Activated CD4-positive, alpha-beta memory T cell treated with anti-CD3 and anti-CD28 coated beads for 36 hours (primary cell): Measurements from ENCODE around the gene LEP. TPM values are rescaled to one million over a fixed set of nuclear protein-coding genes. Genes with fewer than 3 reads are reported as not detected.

Source experiments
- CTCF ChIA-PET: fragments of 350-600 bp; sonication (Branson Sonifier 250); formaldehyde crosslinking; loops from one replicate; lab custom pipeline; 2021; ENCODE audit warnings: antibody characterized with exemption, inconsistent platforms; lab: Charles Lee
- POLR2A ChIA-PET: fragments of 350-600 bp; sonication (Branson Sonifier 250); formaldehyde crosslinking; loops from one replicate; lab custom pipeline; 2021; ENCODE audit warnings: antibody characterized with exemption; lab: Charles Lee
- DNase-seq: peaks from one replicate; pipeline ENCODE4 v3.0.0-alpha.2; 2020
- H3K27ac Mint-ChIP-seq: one replicate; pipeline ENCODE4 v1.8.0; 2021; ENCODE audit warnings: mixed read lengths
- H3K27me3 Mint-ChIP-seq: one replicate; pipeline ENCODE4 v1.8.0; 2021; ENCODE audit warnings: mixed read lengths
- H3K36me3 Mint-ChIP-seq: one replicate; pipeline ENCODE4 v1.8.0; 2021; ENCODE audit warnings: mixed read lengths
- H3K4me1 Mint-ChIP-seq: one replicate; pipeline ENCODE4 v1.8.0; 2021; ENCODE audit warnings: low read depth, mixed read lengths
- H3K4me3 Mint-ChIP-seq: one replicate; pipeline ENCODE4 v1.8.0; 2021; ENCODE audit warnings: mild to moderate bottlenecking, mixed read lengths
- H3K9me3 Mint-ChIP-seq: one replicate; pipeline ENCODE4 v1.8.0; 2021; ENCODE audit warnings: mixed read lengths
- intact Hi-C: fragments of 100-400 bp; cut with micrococcal nuclease; formaldehyde crosslinking; loops from one replicate; pipeline ENCODE4 v1.15.1; 2023
- total RNA-seq, 2 experiments: library from RNA; stranded (reverse); gene quantifications; one replicate each; pipeline ENCODE4 v1.2.3, GENCODE V29; 2021

LEP gene
- total RNA-seq, 2 experiments from 2014 or later: not detected

DNA sequence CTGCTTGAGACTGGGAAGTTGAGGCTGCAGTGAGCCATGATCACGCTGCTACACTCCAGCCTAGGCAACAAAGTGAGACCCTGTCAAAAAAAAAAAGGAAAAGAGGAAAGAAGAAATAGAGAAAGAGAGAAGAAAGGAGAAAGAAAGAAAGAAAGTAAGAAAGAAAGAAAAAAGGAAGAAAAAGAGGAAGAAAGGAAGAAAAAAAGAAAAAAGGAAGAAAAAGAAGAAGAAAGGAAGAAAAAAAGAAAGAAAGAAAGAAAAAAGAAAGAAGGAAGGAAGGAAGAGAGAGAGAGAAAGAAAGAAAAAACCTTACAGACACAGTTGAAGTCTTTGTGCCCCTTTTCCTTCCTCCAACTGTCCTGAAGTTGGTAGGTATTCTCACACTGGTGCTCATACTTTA is 26.6 kb upstream of the LEP start:
- no peak overlapping the region for H3K27ac Mint-ChIP-seq
- CTCF ChIA-PET: interaction anchor here (1.3 kb wide), 1 partner anchor 79 kb away, joined by 3 read pairs; no protein-coding TSS in a partner anchor
- H3K36me3 Mint-ChIP-seq: no peaks in the 10 kb centered on the region
- intact Hi-C loops: no loop called here
- no peak for DNase-seq
- no peaks in the 10 kb centered on the region for H3K9me3 Mint-ChIP-seq
- H3K4me3 Mint-ChIP-seq: no peak overlapping the region
- peaks cover 3% of the 10 kb centered on the region for H3K27me3 Mint-ChIP-seq
- POLR2A ChIA-PET: no interaction called here
- no peaks in the 10 kb centered on the region for H3K4me1 Mint-ChIP-seq

DNA sequence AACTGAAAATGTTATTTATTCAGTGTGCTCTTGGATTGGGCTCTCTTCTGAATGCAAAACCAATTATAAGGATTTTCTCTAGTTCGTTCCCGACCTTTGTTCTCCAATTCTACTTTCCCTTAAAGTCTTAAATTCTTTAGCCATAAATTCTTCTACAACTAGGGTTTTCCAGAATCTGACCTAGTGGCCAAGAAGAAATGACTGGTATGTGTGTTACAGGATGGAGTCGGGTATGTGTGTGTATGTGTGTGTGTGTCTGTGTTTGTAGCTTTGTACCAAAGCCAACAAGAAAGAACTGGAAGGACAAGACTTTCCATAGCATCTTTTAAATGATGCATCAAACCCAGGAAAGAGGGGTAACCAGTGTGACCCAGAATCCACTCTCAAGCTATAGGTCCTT is 25.8 kb upstream of the LEP start:
- Mint-ChIP-seq H3K27me3 (peaks cover 2% of the 10 kb centered on the region), H3K27ac (no peak overlapping the region), H3K4me1 (no peaks in the 10 kb centered on the region), H3K4me3 (no peak overlapping the region), H3K36me3 (no peaks in the 10 kb centered on the region), H3K9me3 (no peaks in the 10 kb centered on the region)
- intact Hi-C loops: no loop called here
- ChIA-PET CTCF (interaction anchor here (0.6 to 1.3 kb wide), 2 partner anchors 80 to 460 kb away, joined by 3 read pairs; no protein-coding TSS in a partner anchor), POLR2A (no interaction called here)
- DNase-seq: no peak

DNA sequence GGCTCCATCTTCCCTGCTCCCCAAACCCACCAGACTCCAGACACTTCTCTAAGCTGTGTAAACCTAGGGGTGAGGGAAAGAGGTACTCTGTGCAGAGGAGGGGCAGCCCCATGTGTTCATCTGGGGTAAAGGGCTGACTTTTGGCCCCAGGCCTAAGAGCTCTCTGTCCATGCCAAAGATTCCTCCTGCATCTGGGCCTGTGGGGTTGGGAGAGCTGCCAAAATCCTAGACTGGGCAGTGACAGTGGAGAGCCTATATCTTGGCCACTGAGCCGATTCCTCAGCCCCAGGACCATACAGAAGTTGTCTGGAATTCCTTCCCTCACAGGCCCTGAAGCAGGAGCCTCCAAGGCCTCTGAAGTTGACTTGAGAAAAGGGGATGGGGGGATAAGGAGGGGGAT is 25.3 kb upstream of the LEP start:
- ChIA-PET CTCF (interaction anchor here (0.6 to 1.3 kb wide), 2 partner anchors 80 to 460 kb away, joined by 3 read pairs; no protein-coding TSS in a partner anchor), POLR2A (no interaction called here)
- DNase-seq: no peak
- H3K9me3 Mint-ChIP-seq: no peaks in the 10 kb centered on the region
- intact Hi-C loops: no loop called here
- H3K4me3 Mint-ChIP-seq: no peak overlapping the region
- no peak overlapping the region for H3K27ac Mint-ChIP-seq
- peaks cover 2% of the 10 kb centered on the region for H3K27me3 Mint-ChIP-seq
- H3K36me3 Mint-ChIP-seq: no peaks in the 10 kb centered on the region
- no peaks in the 10 kb centered on the region for H3K4me1 Mint-ChIP-seq

DNA sequence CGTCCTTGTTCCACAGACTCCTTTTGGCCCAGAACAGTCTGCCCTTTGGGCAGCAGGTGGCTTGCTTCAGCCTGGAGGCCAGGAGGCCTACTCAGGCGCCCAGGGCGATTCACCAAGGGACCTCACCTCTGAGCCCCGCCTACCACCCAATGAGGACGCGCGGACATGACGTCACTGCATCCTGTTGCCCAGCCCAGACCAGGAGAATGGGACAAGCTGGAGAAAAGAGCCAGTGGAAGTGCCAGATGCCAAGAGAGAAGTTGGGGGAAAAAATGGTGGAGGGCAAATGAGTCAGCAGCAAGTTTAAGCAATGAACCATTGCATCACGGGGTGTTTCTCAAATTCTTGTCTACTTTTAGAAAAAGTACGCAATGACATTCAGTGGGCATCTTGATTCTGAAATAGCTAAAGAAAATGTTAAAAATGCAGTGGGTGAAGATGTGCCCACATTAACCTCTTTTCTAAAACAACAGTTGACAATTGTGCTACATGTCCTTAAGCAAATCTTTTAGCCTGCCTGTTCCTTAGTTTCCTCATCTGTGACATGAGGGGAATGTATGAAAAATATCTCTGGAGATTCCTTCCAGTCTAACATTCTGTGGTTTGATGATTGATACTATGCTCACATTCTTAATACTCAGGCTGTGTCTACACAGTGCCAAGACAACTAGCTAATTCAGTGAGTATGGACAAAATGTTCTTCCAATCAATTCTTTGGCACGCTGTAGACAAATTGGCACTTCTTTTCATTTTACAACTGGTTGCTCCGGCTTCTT is 23.9 kb upstream of the LEP start:
- no peaks in the 10 kb centered on the region for H3K36me3 Mint-ChIP-seq
- no peak for DNase-seq
- H3K9me3 Mint-ChIP-seq: no peaks in the 10 kb centered on the region
- ChIA-PET CTCF (interaction anchor here (0.9 kb wide), 1 partner anchor 9 kb away, joined by 3 read pairs; no protein-coding TSS in a partner anchor), POLR2A (no interaction called here)
- intact Hi-C loops: no loop called here
- no peak overlapping the region for H3K27ac Mint-ChIP-seq
- no peak overlapping the region for H3K4me3 Mint-ChIP-seq
- H3K4me1 Mint-ChIP-seq: no peaks in the 10 kb centered on the region
- peaks cover 5% of the 10 kb centered on the region for H3K27me3 Mint-ChIP-seq

DNA sequence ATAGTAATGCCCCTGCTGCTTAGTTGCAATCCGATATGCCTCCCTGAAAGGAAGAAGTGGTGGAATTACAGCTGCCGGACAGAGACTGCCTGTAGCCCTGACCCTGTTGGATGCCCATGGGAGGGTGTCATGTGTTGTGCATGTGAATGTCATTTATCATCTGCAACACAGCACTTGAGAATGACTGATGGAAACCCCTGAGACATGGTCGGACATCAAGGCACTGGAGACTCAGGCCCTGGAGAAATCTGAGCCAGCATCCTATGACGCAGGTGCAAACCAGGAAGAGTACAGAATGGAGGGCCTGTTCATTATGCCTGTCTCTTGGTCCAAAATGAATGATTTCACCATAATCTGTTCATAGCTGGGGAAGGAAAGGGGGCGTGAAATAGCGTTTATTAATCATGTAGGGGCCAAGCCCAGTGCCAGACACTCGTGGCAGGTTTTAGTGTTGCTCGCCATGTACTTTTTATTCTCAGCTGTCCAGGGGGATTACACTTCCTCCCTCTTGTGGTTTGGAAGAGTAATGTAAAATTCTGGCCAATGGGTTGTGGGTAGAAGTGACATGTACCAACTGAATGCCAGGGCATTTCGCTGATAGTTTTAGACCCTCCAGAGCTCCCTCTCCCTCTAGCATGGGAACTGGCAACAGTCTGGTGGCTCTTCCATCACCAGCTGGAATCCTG is 23.0 kb upstream of the LEP start:
- CTCF ChIA-PET: interaction anchor here (0.9 to 1.9 kb wide), 3 partner anchors 8 to 10 kb away, joined by 3 to 8 read pairs (median 3); no protein-coding TSS in a partner anchor
- Mint-ChIP-seq H3K9me3 (no peaks in the 10 kb centered on the region), H3K27ac (no peak overlapping the region), H3K36me3 (no peaks in the 10 kb centered on the region), H3K27me3 (peaks cover 5% of the 10 kb centered on the region), H3K4me1 (no peaks in the 10 kb centered on the region), H3K4me3 (no peak overlapping the region)
- DNase-seq: no peak
- intact Hi-C loops: no loop called here
- POLR2A ChIA-PET: no interaction called here

DNA sequence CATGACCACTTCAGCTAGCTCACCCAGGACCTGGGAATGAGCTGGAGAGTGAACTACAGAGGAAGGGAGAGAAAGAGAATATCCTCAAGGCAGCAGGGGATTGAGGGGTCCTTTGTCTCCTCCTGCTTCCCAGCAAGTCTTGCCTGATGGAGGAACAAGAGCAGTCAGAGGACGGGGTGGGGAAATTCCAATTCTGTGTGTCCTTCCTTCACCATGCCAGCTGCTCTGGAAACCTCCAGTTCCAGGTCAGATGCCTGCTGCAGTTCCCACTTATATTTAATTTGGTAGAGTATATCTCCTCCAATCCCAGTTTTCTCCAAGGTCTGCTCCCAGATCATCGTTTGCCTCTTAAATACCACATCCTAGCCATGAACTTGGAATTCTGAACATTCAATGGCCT is 21.4 kb upstream of the LEP start:
- H3K27ac Mint-ChIP-seq: no peak overlapping the region
- ChIA-PET POLR2A (no interaction called here), CTCF (interaction anchor here (1.9 kb wide), 1 partner anchor 10 kb away, joined by 8 read pairs; no protein-coding TSS in a partner anchor)
- no peak overlapping the region for H3K4me3 Mint-ChIP-seq
- H3K4me1 Mint-ChIP-seq: no peaks in the 10 kb centered on the region
- H3K9me3 Mint-ChIP-seq: no peaks in the 10 kb centered on the region
- H3K36me3 Mint-ChIP-seq: no peaks in the 10 kb centered on the region
- H3K27me3 Mint-ChIP-seq: peaks cover 3% of the 10 kb centered on the region
- intact Hi-C loops: no loop called here
- no peak for DNase-seq

DNA sequence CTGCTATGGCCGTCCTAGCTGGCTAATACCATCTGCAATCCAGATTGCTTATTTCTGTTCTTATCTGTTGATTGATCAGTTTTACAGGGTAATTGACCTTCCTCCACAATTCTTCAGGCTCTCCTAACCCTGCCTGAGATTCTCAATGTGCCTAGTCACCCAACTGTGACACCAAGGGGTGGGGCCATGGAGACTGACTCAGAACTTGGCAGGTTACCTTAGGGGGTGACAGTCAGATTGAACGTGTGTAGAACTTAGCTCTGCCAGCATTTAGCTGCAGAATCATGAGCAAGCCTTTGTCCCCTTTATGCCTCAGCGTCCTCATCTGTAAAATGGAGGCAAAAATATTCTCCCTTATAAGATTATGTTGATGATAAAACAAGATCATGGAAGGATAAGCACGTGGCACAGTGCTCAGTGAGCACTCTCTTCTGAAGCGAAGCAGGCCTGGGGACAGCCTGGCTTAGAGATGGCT is 19.1 kb upstream of the LEP start:
- no peak overlapping the region for H3K27ac Mint-ChIP-seq
- intact Hi-C loops: no loop called here
- CTCF ChIA-PET: interaction anchor here (1.4 to 1.9 kb wide), 2 partner anchors 12 kb away, joined by 6 to 8 read pairs; no protein-coding TSS in a partner anchor

DNA sequence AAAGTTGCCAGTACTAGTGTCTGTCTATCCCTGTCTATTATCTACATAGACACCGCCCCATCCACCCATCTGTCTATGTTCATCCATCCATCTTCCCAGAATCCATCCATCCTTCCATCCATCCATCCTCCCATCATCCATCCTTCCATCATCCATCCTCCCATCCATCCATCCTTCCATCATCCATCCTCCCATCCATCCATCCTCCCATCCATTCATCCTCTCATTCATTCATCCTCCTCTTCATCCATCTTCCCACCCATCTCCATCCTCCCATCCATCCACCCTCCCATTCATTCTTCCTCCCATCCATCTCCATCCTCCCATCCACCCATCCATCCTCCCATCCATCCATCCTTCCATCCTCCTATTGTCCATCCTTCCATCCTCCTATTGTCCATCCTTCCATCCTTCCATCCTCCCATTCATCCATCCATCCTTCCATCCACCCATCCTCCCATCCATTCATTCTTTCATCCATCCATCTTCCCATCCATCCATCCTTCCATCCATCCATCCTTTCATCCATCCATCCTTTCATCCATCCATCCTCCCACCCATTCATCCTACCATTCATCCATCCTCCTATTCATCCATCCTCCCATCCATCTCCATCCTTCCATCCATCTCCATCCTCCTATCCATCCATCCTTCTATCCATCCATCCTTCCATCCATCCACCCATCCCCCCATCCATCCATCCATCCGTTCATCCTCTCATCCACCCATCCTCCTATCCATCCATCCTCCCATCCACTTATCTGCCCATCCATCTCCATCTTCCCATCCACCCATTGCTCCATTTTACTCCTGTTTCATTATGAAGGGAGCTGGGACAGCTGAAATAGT is 14.7 kb upstream of the LEP start:
- no peaks in the 10 kb centered on the region for H3K9me3 Mint-ChIP-seq
- ChIA-PET POLR2A (no interaction called here), CTCF (interaction anchor here (1.0 kb wide), 1 partner anchor 779 kb away, joined by 3 read pairs; no protein-coding TSS in a partner anchor)
- no peak for DNase-seq
- no peaks in the 10 kb centered on the region for H3K4me1 Mint-ChIP-seq
- H3K27ac Mint-ChIP-seq: no peak overlapping the region
- no peaks in the 10 kb centered on the region for H3K36me3 Mint-ChIP-seq
- H3K27me3 Mint-ChIP-seq: peaks cover 9% of the 10 kb centered on the region
- H3K4me3 Mint-ChIP-seq: no peak overlapping the region
- intact Hi-C loops: no loop called here

More for the DNA sequence above, 19.1 kb upstream of the LEP start:
- no peaks in the 10 kb centered on the region for H3K4me1 Mint-ChIP-seq
- no peaks in the 10 kb centered on the region for H3K9me3 Mint-ChIP-seq
- H3K4me3 Mint-ChIP-seq: no peak overlapping the region
- H3K36me3 Mint-ChIP-seq: no peaks in the 10 kb centered on the region
- POLR2A ChIA-PET: no interaction called here
- peaks cover 8% of the 10 kb centered on the region for H3K27me3 Mint-ChIP-seq
- DNase-seq: peak; percentile 20

DNA sequence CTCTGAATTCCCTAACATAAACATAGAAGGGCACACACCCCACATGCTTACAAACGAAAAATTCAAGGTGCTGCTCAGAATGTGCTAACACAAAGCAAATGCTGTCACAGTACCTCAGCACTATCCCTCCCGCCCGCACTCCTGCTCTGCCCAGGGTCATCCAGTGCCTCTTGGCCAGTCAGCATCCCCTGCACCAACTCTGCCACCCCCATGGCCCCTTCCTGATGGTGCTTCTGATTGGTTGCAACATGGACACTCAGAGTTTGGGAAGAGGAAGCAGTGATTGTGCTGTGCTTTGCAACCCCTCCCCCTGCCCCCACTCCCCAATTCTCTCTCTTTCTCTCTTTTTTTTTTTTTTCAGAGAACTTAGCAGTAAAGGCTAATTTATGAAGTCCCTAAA is 13.8 kb upstream of the LEP start:
- no peak for DNase-seq
- H3K27me3 Mint-ChIP-seq: peaks cover 6% of the 10 kb centered on the region
- POLR2A ChIA-PET: no interaction called here
- H3K4me3 Mint-ChIP-seq: no peak overlapping the region
- no peak overlapping the region for H3K27ac Mint-ChIP-seq
- no peaks in the 10 kb centered on the region for H3K9me3 Mint-ChIP-seq
- intact Hi-C loops: no loop called here
- no peaks in the 10 kb centered on the region for H3K4me1 Mint-ChIP-seq
- H3K36me3 Mint-ChIP-seq: no peaks in the 10 kb centered on the region
- CTCF ChIA-PET: no interaction called here

DNA sequence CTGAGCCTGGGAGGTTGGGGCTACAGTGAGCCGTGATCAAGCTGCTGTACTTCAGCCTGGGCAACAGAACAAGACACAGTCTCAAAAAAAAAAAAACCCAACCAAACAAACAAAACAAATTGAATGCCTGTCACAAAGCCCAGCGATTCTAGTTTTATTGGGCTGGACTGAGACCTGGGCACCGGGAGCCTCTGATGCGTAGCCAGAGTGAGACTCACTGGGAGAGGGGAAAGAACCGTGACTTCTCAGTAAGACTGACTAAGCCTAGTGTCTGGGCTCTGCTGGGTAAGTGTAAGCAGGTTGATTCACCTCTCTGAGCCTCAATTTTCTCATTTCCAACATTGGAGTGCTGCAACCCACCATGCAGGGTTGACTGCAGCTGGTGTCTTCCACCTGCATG is 10.1 kb upstream of the LEP start:
- peak; percentile 15 for DNase-seq
- H3K4me1 Mint-ChIP-seq: no peaks in the 10 kb centered on the region
- no peaks in the 10 kb centered on the region for H3K9me3 Mint-ChIP-seq

DNA sequence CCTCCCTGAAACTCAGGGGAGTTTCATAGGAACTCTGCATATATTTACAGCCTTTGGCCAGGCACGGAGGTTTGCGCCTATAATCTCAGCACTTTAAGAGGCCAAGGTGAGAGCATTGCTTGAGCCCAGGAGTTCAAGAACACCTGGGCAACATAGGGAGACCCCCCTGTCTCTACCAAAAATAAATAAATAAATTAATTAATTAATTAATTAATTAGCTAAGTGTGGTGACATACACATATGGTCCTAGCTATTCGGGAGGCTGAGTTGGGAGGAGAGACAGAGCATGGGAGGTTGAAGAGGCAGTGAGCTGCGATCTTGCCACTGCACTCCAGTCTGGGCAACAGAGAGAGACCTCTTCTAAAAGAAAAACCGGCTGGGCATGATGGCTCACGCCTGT is 9.4 kb upstream of the LEP start:
- no peak overlapping the region for H3K4me3 Mint-ChIP-seq
- H3K9me3 Mint-ChIP-seq: no peaks in the 10 kb centered on the region
- no peak for DNase-seq
- no peaks in the 10 kb centered on the region for H3K36me3 Mint-ChIP-seq
- peaks cover 2% of the 10 kb centered on the region for H3K27me3 Mint-ChIP-seq
- intact Hi-C loops: no loop called here
- H3K27ac Mint-ChIP-seq: no peak overlapping the region
- peaks cover 1% of the 10 kb centered on the region for H3K4me1 Mint-ChIP-seq
- ChIA-PET CTCF (interaction anchor here (0.7 kb wide), 1 partner anchor 57 kb away, joined by 5 read pairs; no protein-coding TSS in a partner anchor), POLR2A (no interaction called here)

More for the DNA sequence above, 10.1 kb upstream of the LEP start:
- ChIA-PET POLR2A (no interaction called here), CTCF (no interaction called here)
- Mint-ChIP-seq H3K27me3 (peaks cover 6% of the 10 kb centered on the region), H3K27ac (no peak overlapping the region), H3K4me3 (no peak overlapping the region), H3K36me3 (no peaks in the 10 kb centered on the region)
- intact Hi-C loops: no loop called here
